Thyroid gland (tissue), 4 donors: Measurements from ENCODE around the gene MYLK3. TPM values are rescaled to one million over a fixed set of nuclear protein-coding genes. Genes with fewer than 3 reads are reported as not detected.

Source experiments
- DNase-seq, 2 donors: peaks; one replicate each; pipeline ENCODE4 v3.0.0-alpha.2; 2019
- H3K27ac ChIP-seq, 3 donors: fragments of 200-600 bp; sonication (generic); 1 replicate in 2 of 3; 2 replicates in 1 of 3; pipeline ENCODE4 v1.5.1; 2016 to 2019; ENCODE audit warnings: mild to moderate bottlenecking in 1 of 3, moderate library complexity in 1 of 3
- H3K27me3 ChIP-seq: fragments of 200-600 bp; sonication (generic); one replicate; pipeline ENCODE4 v1.5.1; 2019
- H3K36me3 ChIP-seq, 2 donors: fragments of 200-600 bp; sonication (generic); one replicate each; pipeline ENCODE4 v1.5.1; 2016 to 2019
- H3K4me1 ChIP-seq, 2 donors: fragments of 200-600 bp; sonication (generic); one replicate each; pipeline ENCODE4 v1.5.1; 2017 to 2019
- H3K4me3 ChIP-seq, 3 donors: fragments of 200-600 bp; sonication (generic); replicated peaks in 1 of 3; 1 replicate in 2 of 3; 2 replicates in 1 of 3; pipeline ENCODE4 v1.5.1; 2016; ENCODE audit warnings: mild to moderate bottlenecking in 1 of 3
- H3K9me3 ChIP-seq: fragments of 200-600 bp; sonication (generic); one replicate; pipeline ENCODE4 v1.5.1; 2017
- CTCF ChIP-seq, 6 experiments: fragments of 200-600 bp in 3 of 6; fragments of 450-650 bp in 3 of 6; sonication (generic) in 3 of 6; IDR thresholded peaks; one replicate each; pipeline ENCODE4 v1.5.1; 2016 to 2019; ENCODE audit warnings: antibody characterized with exemption in 6 of 6, mild to moderate bottlenecking in 2 of 6, inconsistent platforms in 1 of 6, moderate library complexity in 1 of 6
- POLR2A ChIP-seq, 2 donors: fragments of 450-650 bp; IDR thresholded peaks; one replicate each; pipeline ENCODE4 v1.6.1; 2017; ENCODE audit warnings: antibody characterized with exemption in 2 of 2, mild to moderate bottlenecking in 2 of 2, moderate library complexity in 1 of 2
- WGBS, 2 donors: methylation state at CpG; one replicate each; pipeline ENCODE4 v1.1.5; 2017; 5-methylcytosine and 5-hydroxymethylcytosine counted together
- intact Hi-C: fragments of 100-400 bp; cut with DNase I; formaldehyde crosslinking; loops from one replicate; pipeline ENCODE4 v1.15.1; 2023
- total RNA-seq, 4 donors: library from RNA; depleted of rRNA; stranded (reverse); fragments of >200 nt; gene quantifications; one replicate each; pipeline ENCODE4 v1.2.3, GENCODE V29; 2016

Gene MYLK3
- total RNA-seq, 4 donors from 2014 or later: 0.10 to 0.27 (median 0.11) TPM; not detected in 1

GRCh38 chr16:46775214-46775613, 27.1 kb upstream of the MYLK3 start:
- Histone ChIP-seq H3K9me3 (no peaks in the 10 kb centered on the region), H3K27ac (no peak overlapping the region), H3K27me3 (no peaks in the 10 kb centered on the region), H3K4me1 (no peaks in the 10 kb centered on the region), H3K36me3 (no peaks in the 10 kb centered on the region), H3K4me3 (no peak overlapping the region)
- DNase-seq: no peak
- intact Hi-C loops: no loop called here
- TF ChIP-seq POLR2A (IDR thresholded peaks at IDR 0.05): no peak
- no peak for TF ChIP-seq CTCF (IDR thresholded peaks at IDR 0.05)
- WGBS, 2 donors: 86 to 90% methylated on average over 4 of the region's 4 CpGs

DNA sequence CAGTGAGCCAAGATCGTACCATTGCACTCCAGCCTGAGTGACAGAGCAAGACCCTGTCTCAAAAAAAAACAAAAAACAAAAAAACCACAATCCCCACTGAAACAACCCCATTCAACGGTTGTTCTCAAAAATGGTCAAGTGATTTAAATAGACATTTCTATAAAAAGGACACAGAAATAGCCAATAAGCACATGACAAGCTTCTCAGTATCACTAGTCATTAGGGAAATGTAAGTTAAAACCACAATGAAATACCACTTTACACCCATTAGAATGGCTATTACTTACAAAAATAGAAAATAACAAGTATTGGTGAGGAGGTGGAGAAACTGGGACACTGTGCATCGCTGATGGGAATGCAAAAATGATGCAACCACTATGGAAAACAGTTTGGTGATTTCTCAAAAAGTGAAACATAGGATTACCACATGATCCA, 26.6 kb upstream of the MYLK3 start:
- H3K36me3 ChIP-seq: no peaks in the 10 kb centered on the region
- DNase-seq: no peak
- TF ChIP-seq POLR2A (IDR thresholded peaks at IDR 0.05) (no peak), CTCF (IDR thresholded peaks at IDR 0.05) (no peak)
- no peak overlapping the region for H3K4me3 ChIP-seq
- intact Hi-C loops: no loop called here
- H3K4me1 ChIP-seq: no peaks in the 10 kb centered on the region
- 77 to 85% methylated on average over 3 of the region's 3 CpGs for WGBS, 2 donors
- H3K27me3 ChIP-seq: no peaks in the 10 kb centered on the region
- no peaks in the 10 kb centered on the region for H3K9me3 ChIP-seq
- H3K27ac ChIP-seq: no peak overlapping the region

GRCh38 chr16:46772463-46772862, 24.3 kb upstream of the MYLK3 start:
- H3K9me3 ChIP-seq: no peaks in the 10 kb centered on the region
- no peak overlapping the region for H3K27ac ChIP-seq
- no peak for DNase-seq
- WGBS, 2 donors: 80 to 84% methylated on average over 4 of the region's 4 CpGs
- H3K4me3 ChIP-seq: no peak overlapping the region
- no peaks in the 10 kb centered on the region for H3K27me3 ChIP-seq
- no peaks in the 10 kb centered on the region for H3K36me3 ChIP-seq
- H3K4me1 ChIP-seq: no peaks in the 10 kb centered on the region
- intact Hi-C loops: no loop called here
- no peak for TF ChIP-seq POLR2A (IDR thresholded peaks at IDR 0.05)
- TF ChIP-seq CTCF (IDR thresholded peaks at IDR 0.05): no peak

DNA sequence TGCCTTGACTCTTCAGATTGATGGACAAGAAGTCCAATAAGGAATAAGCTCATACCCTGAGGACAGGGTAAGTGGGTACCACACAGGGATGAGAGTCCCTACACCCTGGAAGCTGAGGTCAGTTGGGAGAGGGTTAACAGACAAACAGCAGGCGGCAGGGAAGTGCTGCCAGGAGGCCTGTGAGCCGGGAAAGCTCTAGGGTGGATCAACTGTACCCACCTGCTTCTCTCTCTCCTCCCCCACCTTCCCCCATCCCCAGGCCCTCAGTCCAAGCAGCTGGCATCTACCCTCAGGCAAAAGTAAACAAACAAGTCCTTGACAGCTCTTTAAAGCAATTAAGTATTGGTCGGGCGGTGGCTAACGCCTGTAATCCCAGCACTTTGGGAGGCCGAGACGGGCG, 20.7 kb upstream of the MYLK3 start:
- H3K4me1 ChIP-seq: no peaks in the 10 kb centered on the region
- H3K27ac ChIP-seq: no peak overlapping the region
- no peaks in the 10 kb centered on the region for H3K27me3 ChIP-seq
- TF ChIP-seq POLR2A (IDR thresholded peaks at IDR 0.05) (no peak), CTCF (IDR thresholded peaks at IDR 0.05) (no peak)
- intact Hi-C loops: no loop called here
- WGBS, 2 donors: 28 to 54% methylated on average over 8 of the region's 8 CpGs
- H3K4me3 ChIP-seq: no peak overlapping the region
- no peaks in the 10 kb centered on the region for H3K9me3 ChIP-seq
- no peak for DNase-seq
- H3K36me3 ChIP-seq: no peaks in the 10 kb centered on the region

GRCh38 chr16:46765050-46765449, 16.9 kb upstream of the MYLK3 start:
- WGBS, 2 donors: 70 to 85% methylated on average over 7 of the region's 7 CpGs
- Histone ChIP-seq H3K27ac (no peak overlapping the region), H3K4me3 (no peak overlapping the region), H3K36me3 (no peaks in the 10 kb centered on the region), H3K9me3 (no peaks in the 10 kb centered on the region), H3K4me1 (no peaks in the 10 kb centered on the region), H3K27me3 (no peaks in the 10 kb centered on the region)
- no peak for DNase-seq
- intact Hi-C loops: no loop called here
- no peak for TF ChIP-seq CTCF (IDR thresholded peaks at IDR 0.05)
- no peak for TF ChIP-seq POLR2A (IDR thresholded peaks at IDR 0.05)
